Adipocyte (in vitro differentiated cells): ENCODE measurements around the gene CCDC90B.

ENCODE experiments used
- DNase-seq: peaks from one replicate; pipeline ENCODE4 v3.0.0-alpha.2; 2015; ENCODE audit warnings: low read depth
- H3K27me3 ChIP-seq: replicated peaks from 2 replicates; pipeline ENCODE4 v1.7.0; 2013; ENCODE audit warnings: mild to moderate bottlenecking, low read length, moderate library complexity; ENCODE audit not compliant: control insufficient read depth, insufficient read depth
- H3K36me3 ChIP-seq: 2 replicates; pipeline ENCODE4 v1.7.0; 2013; ENCODE audit warnings: low read length, mild to moderate bottlenecking, moderate library complexity; ENCODE audit not compliant: control insufficient read depth, insufficient read depth, severe bottlenecking
- H3K4me1 ChIP-seq: 2 replicates; pipeline ENCODE4 v1.7.0; 2013; ENCODE audit warnings: mild to moderate bottlenecking, low read length, moderate library complexity; ENCODE audit not compliant: control insufficient read depth, insufficient read depth
- H3K4me3 ChIP-seq: 2 replicates; pipeline ENCODE4 v1.7.0; 2013; ENCODE audit warnings: mild to moderate bottlenecking, low read length, moderate library complexity
- H3K9ac ChIP-seq: 2 replicates; pipeline ENCODE4 v1.7.0; 2013; ENCODE audit warnings: mild to moderate bottlenecking, low read length, moderate library complexity
- H3K9me3 ChIP-seq: 2 replicates; pipeline ENCODE4 v1.7.0; 2013; ENCODE audit warnings: mild to moderate bottlenecking, low read length, moderate library complexity; ENCODE audit not compliant: control insufficient read depth

CCDC90B gene

GRCh38 chr11:83222499-83222898, 63.7 kb downstream of the CCDC90B start:
- Histone ChIP-seq H3K27me3 (no peaks in the 10 kb centered on the region), H3K4me1 (no peaks in the 10 kb centered on the region), H3K9ac (no peak overlapping the region), H3K9me3 (no peaks in the 10 kb centered on the region), H3K4me3 (no peak overlapping the region), H3K36me3 (peaks cover 4% of the 10 kb centered on the region)
- DNase-seq = no peak

- Histone ChIP-seq H3K27me3 (no peaks in the 10 kb centered on the region), H3K4me3 (no peak overlapping the region), H3K4me1 (no peaks in the 10 kb centered on the region), H3K9me3 (no peaks in the 10 kb centered on the region), H3K36me3 (peaks cover 4% of the 10 kb centered on the region), H3K9ac (no peak overlapping the region)
- DNase-seq = no peak
Measured at GRCh38 chr11:83221694-83222093, 64.5 kb downstream of the CCDC90B start.

- peaks cover under 1% of the 10 kb centered on the region for H3K36me3 ChIP-seq
- H3K4me1 ChIP-seq = no peaks in the 10 kb centered on the region
- no peak for DNase-seq
Measured at GRCh38 chr11:83220260-83220659, 65.9 kb downstream of the CCDC90B start.

GRCh38 chr11:83219095-83219494, 67.1 kb downstream of the CCDC90B start:
- H3K9ac ChIP-seq = no peak overlapping the region
- H3K27me3 ChIP-seq = no peaks in the 10 kb centered on the region
- no peaks in the 10 kb centered on the region for H3K4me1 ChIP-seq
- no peaks in the 10 kb centered on the region for H3K9me3 ChIP-seq
- peaks cover 12% of the 10 kb centered on the region for H3K36me3 ChIP-seq
- H3K4me3 ChIP-seq = no peak overlapping the region
- no peak for DNase-seq

More at GRCh38 chr11:83220260-83220659, 65.9 kb downstream of the CCDC90B start:
- Histone ChIP-seq H3K4me3 (no peak overlapping the region), H3K27me3 (no peaks in the 10 kb centered on the region), H3K9ac (no peak overlapping the region), H3K9me3 (no peaks in the 10 kb centered on the region)
